OCI-LY7 (cell line): ENCODE results near the gene RIMS1.

Experiments
- CTCF ChIP-seq: fragments of 200-600 bp; sonication (generic); conservative IDR thresholded peaks from 2 replicates; pipeline ENCODE4 v1.5.1; 2014; ENCODE audit warnings: mild to moderate bottlenecking, antibody characterized with exemption, low read length, moderate library complexity, mixed read lengths
- EZH2phosphoT487 ChIP-seq: fragments of 200-600 bp; sonication (generic); IDR thresholded peaks from 2 replicates; pipeline ENCODE4 v1.6.1; 2018; ENCODE audit warnings: low read depth, borderline replicate concordance, mild to moderate bottlenecking, mixed run types, antibody characterized with exemption, low read length, moderate library complexity, mixed read lengths

GRCh38 chr6:72218125-72218524 lies 331.8 kb downstream of the RIMS1 start:
- TF ChIP-seq CTCF: 0 out of 2 replicates have a peak, but pooled peaks have one; percentile 23
- no peak for TF ChIP-seq EZH2phosphoT487
